HepG2 (cell line): ENCODE data around the gene PSORS1C1. TPM values are rescaled to one million over a fixed set of nuclear protein-coding genes. Genes with fewer than 3 reads are reported as not detected.

Experiments
- ASH2L ChIP-seq: fragments of 300-600, 200-600 bp; sonication (generic); IDR thresholded peaks from 2 replicates; pipeline ENCODE4 v1.7.0; 2017; ENCODE audit warnings: low read depth, mild to moderate bottlenecking, moderate library complexity, mixed read lengths, low read length; ENCODE audit not compliant: insufficient read length
- CBX2 ChIP-seq, 2 experiments: fragments of 200-600 bp in 1 of 2; sonication (generic); formaldehyde crosslinking in 1 of 2; IDR thresholded peaks; 2 replicates each; pipeline versions ENCODE4 v1.7.0 to v1.8.1; 2018 to 2022; ENCODE audit warnings: low read depth in 2 of 2, low read length in 1 of 2, mild to moderate bottlenecking in 1 of 2, missing genetic modification reagents in 1 of 2
- CCDC6 ChIP-seq: sonication (generic); formaldehyde crosslinking; IDR thresholded peaks from 2 replicates; pipeline ENCODE4 v1.8.1; 2022; ENCODE audit warnings: mild to moderate bottlenecking, missing genetic modification reagents, moderate library complexity
- FOSL2 ChIP-seq: sonication (generic); formaldehyde crosslinking; IDR thresholded peaks from 2 replicates; pipeline ENCODE4 v1.4.0; 2020; ENCODE audit warnings: missing genetic modification reagents
- HMG20A ChIP-seq: IDR thresholded peaks from 2 replicates; pipeline ENCODE4 v1.6.1; 2016; ENCODE audit warnings: borderline replicate concordance
- HOXA3 ChIP-seq: sonication (generic); formaldehyde crosslinking; IDR thresholded peaks from 2 replicates; pipeline ENCODE4 v1.5.0; 2020; ENCODE audit warnings: missing genetic modification reagents
- IRF2 ChIP-seq: IDR thresholded peaks from 2 replicates; pipeline ENCODE4 v1.6.1; 2018; ENCODE audit warnings: missing genetic modification reagents, missing compliant biosample characterization
- JDP2 ChIP-seq: sonication (generic); formaldehyde crosslinking; IDR thresholded peaks from 2 replicates; pipeline ENCODE4 v1.8.1; 2022; ENCODE audit warnings: missing genetic modification reagents, borderline replicate concordance
- KAT2B ChIP-seq: fragments of 150-350 bp; IDR thresholded peaks from 2 replicates; pipeline ENCODE4 v1.6.1; 2014; ENCODE audit warnings: low read depth, low read length, borderline replicate concordance
- KAT8 ChIP-seq: IDR thresholded peaks from 2 replicates; pipeline ENCODE4 v1.6.1; 2016; ENCODE audit warnings: missing genetic modification reagents, missing compliant biosample characterization
- KLF13 ChIP-seq: sonication (generic); formaldehyde crosslinking; IDR thresholded peaks from 2 replicates; pipeline ENCODE4 v1.4.0; 2020; ENCODE audit warnings: mild to moderate bottlenecking, missing genetic modification reagents
- MATR3 ChIP-seq: sonication (generic); formaldehyde crosslinking; IDR thresholded peaks from 2 replicates; pipeline ENCODE4 v1.4.0; 2020; ENCODE audit warnings: missing genetic modification reagents
- MAZ ChIP-seq, 2 experiments: sonication (generic) in 1 of 2; formaldehyde crosslinking in 1 of 2; IDR thresholded peaks; 2 replicates each; pipeline versions ENCODE4 v1.5.0 to v1.6.1; 2012 to 2020; ENCODE audit warnings: low read depth in 2 of 2, mild to moderate bottlenecking in 2 of 2, borderline replicate concordance in 1 of 2, improper control_type of control experiment in 1 of 2, low read length in 1 of 2, missing genetic modification reagents in 1 of 2, moderate library complexity in 1 of 2
- NR2C2 ChIP-seq: sonication (generic); formaldehyde crosslinking; IDR thresholded peaks from 2 replicates; pipeline ENCODE4 v1.4.0; 2020; ENCODE audit warnings: missing genetic modification reagents, mild to moderate bottlenecking, moderate library complexity, borderline replicate concordance
- PAF1 ChIP-seq: IDR thresholded peaks from 2 replicates; pipeline ENCODE4 v1.6.1; 2016; ENCODE audit warnings: missing genetic modification reagents, missing compliant biosample characterization
- POGZ ChIP-seq: sonication (generic); formaldehyde crosslinking; IDR thresholded peaks from 2 replicates; pipeline ENCODE4 v1.4.0; 2020; ENCODE audit warnings: mild to moderate bottlenecking, missing genetic modification reagents
- ZBTB20 ChIP-seq: sonication (generic); formaldehyde crosslinking; IDR thresholded peaks from 2 replicates; pipeline ENCODE4 v1.8.1; 2023; ENCODE audit warnings: missing genetic modification reagents, low read depth, mild to moderate bottlenecking, borderline replicate concordance
- ZBTB21 ChIP-seq: sonication (generic); formaldehyde crosslinking; IDR thresholded peaks from 2 replicates; pipeline ENCODE4 v1.4.0; 2020; ENCODE audit warnings: missing genetic modification reagents
- ZKSCAN1 ChIP-seq: fragments of 150-350 bp; IDR thresholded peaks from 2 replicates; pipeline ENCODE4 v1.6.1; 2014; ENCODE audit warnings: low read length
- ZNF124 ChIP-seq: sonication (generic); formaldehyde crosslinking; IDR thresholded peaks from 2 replicates; pipeline ENCODE4 v1.4.0; 2020; ENCODE audit warnings: missing genetic modification reagents
- ZNF530 ChIP-seq: sonication (generic); formaldehyde crosslinking; IDR thresholded peaks from 2 replicates; pipeline ENCODE4 v1.5.0; 2020; ENCODE audit warnings: low read depth, mild to moderate bottlenecking, missing genetic modification reagents
- ZNF572 ChIP-seq: sonication (generic); formaldehyde crosslinking; IDR thresholded peaks from 2 replicates; pipeline ENCODE4 v1.5.1; 2020; ENCODE audit warnings: mild to moderate bottlenecking, missing genetic modification reagents
- ZNF674 ChIP-seq: sonication (generic); formaldehyde crosslinking; IDR thresholded peaks from 2 replicates; pipeline ENCODE4 v1.5.0; 2020; ENCODE audit warnings: low read depth, mild to moderate bottlenecking, missing genetic modification reagents
- ZNF782 ChIP-seq: sonication (generic); formaldehyde crosslinking; IDR thresholded peaks from 2 replicates; pipeline ENCODE4 v1.4.0; 2020; ENCODE audit warnings: missing genetic modification reagents, mild to moderate bottlenecking, borderline replicate concordance
- polyA plus RNA-seq, 8 experiments: library from polyadenylated mRNA; depleted of rRNA in 3 of 8; stranded (reverse) in 7 of 8; unstranded in 1 of 8; fragments of >200 nt; fragmentation: Illumina TruSeq in 4 of 8; extraction: Trizol in 4 of 8; gene quantifications; 2 replicates each; pipeline versions ENCODE4 v1.2.1 to v1.2.3, GENCODE V29; 2011 to 2016; ENCODE audit warnings: low read depth in 4 of 8, missing spikeins in 1 of 8, mixed read lengths in 1 of 8; ENCODE audit not compliant: insufficient read depth in 1 of 8
- total RNA-seq, 5 experiments: library from RNA; depleted of rRNA; stranded (reverse); fragments of >200 nt; fragmentation: Illumina TruSeq; extraction: Trizol; gene quantifications; 2 replicates each; pipeline ENCODE4 v1.2.3, GENCODE V29; 2016; ENCODE audit warnings: low read depth in 1 of 5
- TF ChIP-seq, protein P1 (sequence below): IDR thresholded peaks from 2 replicates; pipeline ENCODE4 v1.6.1; 2016; ENCODE audit warnings: missing genetic modification reagents, missing compliant biosample characterization
- TF ChIP-seq, protein P2 (sequence below): sonication (generic); formaldehyde crosslinking; conservative IDR thresholded peaks from 2 replicates; pipeline ENCODE4 v1.8.1; 2023; ENCODE audit warnings: missing genetic modification reagents
- TF ChIP-seq, protein P3 (sequence below), 2 experiments: sonication (generic) in 1 of 2; formaldehyde crosslinking in 1 of 2; IDR thresholded peaks; 2 replicates each; pipeline versions ENCODE4 v1.5.1 to v1.6.1; 2011 to 2020; ENCODE audit warnings: borderline replicate concordance in 1 of 2, low read depth in 1 of 2, low read length in 1 of 2, mild to moderate bottlenecking in 1 of 2, missing genetic modification reagents in 1 of 2, moderate library complexity in 1 of 2

Gene PSORS1C1
- total and polyA plus RNA-seq, 2 of the 13 experiments (the other 11 are each of a cell fraction or from before 2014, with no cell fraction given) = 0.01 to 0.02 TPM

DNA sequence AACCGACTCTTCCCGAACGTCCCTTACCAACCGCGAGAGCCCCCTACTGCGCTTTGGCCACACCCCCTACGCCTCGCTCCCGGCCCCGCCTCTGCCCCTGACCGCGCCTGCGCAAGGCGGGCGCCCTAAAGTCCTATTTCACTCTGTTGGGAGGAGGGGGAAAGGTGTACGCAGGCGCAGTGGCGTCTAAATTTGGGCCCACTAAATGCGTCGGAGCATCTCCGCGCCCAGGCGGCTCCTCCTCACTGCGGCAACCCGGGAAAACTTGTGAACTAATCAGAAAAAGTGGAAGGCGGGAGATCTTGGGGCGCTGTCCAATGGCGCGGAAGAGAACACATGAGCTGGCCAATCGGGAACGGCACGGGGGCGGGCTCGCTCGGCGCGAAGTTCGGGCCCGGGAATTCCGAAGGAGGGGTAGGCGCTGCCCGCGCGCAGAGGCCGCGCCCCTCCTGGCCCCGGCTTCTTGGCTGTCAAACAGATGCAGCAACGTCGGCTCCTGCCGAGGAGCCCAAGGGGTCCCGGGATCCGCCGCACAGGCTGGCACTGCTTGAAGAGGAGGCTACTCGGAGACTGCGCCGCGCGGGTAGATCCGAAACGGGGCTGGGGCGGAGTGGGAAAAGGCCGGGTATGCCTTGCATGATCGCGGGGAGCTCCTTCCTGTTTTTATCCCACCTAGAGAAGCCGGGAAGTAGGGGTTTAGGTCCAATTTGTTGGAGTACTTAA, 43.7 kb downstream of the PSORS1C1 start, which contains the start of gene TCF19 (continued):
- TF ChIP-seq, protein P1, sequence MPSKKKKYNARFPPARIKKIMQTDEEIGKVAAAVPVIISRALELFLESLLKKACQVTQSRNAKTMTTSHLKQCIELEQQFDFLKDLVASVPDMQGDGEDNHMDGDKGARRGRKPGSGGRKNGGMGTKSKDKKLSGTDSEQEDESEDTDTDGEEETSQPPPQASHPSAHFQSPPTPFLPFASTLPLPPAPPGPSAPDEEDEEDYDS = peak; percentile 48; the same call in 1 of the 2 replicates
- TF ChIP-seq, protein P2, sequence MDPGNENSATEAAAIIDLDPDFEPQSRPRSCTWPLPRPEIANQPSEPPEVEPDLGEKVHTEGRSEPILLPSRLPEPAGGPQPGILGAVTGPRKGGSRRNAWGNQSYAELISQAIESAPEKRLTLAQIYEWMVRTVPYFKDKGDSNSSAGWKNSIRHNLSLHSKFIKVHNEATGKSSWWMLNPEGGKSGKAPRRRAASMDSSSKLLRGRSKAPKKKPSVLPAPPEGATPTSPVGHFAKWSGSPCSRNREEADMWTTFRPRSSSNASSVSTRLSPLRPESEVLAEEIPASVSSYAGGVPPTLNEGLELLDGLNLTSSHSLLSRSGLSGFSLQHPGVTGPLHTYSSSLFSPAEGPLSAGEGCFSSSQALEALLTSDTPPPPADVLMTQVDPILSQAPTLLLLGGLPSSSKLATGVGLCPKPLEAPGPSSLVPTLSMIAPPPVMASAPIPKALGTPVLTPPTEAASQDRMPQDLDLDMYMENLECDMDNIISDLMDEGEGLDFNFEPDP = no peak
- TF ChIP-seq ZNF674 (CRISPR knock-in tag) (no peak), ZKSCAN1 (no peak), ZNF572 (CRISPR knock-in tag) (no peak), ZNF124 (no peak), CBX2 (IDR thresholded peaks at IDR 0.05; ENCODE audit: low read depth, low read length) (no peak), CBX2 (CRISPR knock-in tag; IDR thresholded peaks at IDR 0.05; ENCODE audit: low read depth) (0 out of 2 replicates have a peak, but pooled peaks have one; percentile 49), MATR3 (CRISPR knock-in tag) (no peak), ZNF782 (CRISPR knock-in tag) (peak; percentile 73; the same call in 1 of the 2 replicates), KAT8 (CRISPR knock-in tag) (no peak), PAF1 (CRISPR knock-in tag) (no peak), FOSL2 (CRISPR knock-in tag) (no peak), ZNF530 (CRISPR knock-in tag) (no peak), HMG20A (CRISPR knock-in tag) (no peak), POGZ (CRISPR knock-in tag) (peak; percentile 57; the same call in 1 of the 2 replicates), NR2C2 (CRISPR knock-in tag) (no peak), CCDC6 (CRISPR knock-in tag) (peak; percentile 80; the same call in 1 of the 2 replicates), ZBTB20 (no peak), IRF2 (CRISPR knock-in tag) (peak; percentile 14; the same call in 1 of the 2 replicates), MAZ (IDR thresholded peaks at IDR 0.05; ENCODE audit: borderline replicate concordance, low read depth, low read length) (peak; percentile 92), MAZ (CRISPR knock-in tag; IDR thresholded peaks at IDR 0.05; ENCODE audit: low read depth) (peak; percentile 95), KAT2B (no peak), ZBTB21 (CRISPR knock-in tag) (no peak), ASH2L (peak; percentile 75), KLF13 (CRISPR knock-in tag) (no peak), HOXA3 (no peak; the same call in 1 of the 2 replicates), JDP2 (CRISPR knock-in tag) (no peak)
- TF ChIP-seq, protein P3, sequence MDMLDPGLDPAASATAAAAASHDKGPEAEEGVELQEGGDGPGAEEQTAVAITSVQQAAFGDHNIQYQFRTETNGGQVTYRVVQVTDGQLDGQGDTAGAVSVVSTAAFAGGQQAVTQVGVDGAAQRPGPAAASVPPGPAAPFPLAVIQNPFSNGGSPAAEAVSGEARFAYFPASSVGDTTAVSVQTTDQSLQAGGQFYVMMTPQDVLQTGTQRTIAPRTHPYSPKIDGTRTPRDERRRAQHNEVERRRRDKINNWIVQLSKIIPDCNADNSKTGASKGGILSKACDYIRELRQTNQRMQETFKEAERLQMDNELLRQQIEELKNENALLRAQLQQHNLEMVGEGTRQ (IDR thresholded peaks at IDR 0.05; ENCODE audit: low read depth, low read length) = no peak
- TF ChIP-seq, protein P3 (CRISPR knock-in tag; IDR thresholded peaks at IDR 0.05; ENCODE audit: borderline replicate concordance) = no peak; the same call in 1 of the 2 replicates
